ENCODE results near the gene ARNT2.

The ARNT2 gene

DNA sequence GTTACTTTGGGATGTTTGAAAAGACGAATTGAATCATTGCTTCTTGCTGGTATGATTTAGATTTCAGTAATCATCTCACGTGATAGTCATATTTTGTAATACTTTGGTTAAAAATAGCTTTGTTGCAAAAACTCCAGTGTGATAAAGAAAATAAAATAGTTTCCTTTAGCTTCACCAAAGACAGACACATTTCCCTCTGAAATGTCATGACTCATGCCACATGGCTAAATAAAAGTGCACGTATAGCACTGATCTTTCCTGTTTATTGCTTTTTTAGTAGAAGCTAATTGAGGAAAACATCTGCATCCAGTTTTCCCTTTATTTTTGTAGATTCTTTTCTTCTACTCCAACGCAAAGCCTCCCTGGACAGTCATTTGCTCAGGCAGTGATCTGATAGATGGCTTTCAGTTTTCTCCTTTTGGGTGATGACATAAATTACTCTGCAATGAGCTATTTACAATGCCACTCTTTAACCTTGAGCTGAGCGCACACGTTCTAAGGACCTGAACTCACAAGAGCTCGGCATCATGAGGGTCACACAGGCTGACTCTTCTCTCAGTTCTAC lies 84.9 kb downstream of the ARNT2 start:
- Histone ChIP-seq H3K9me3 (no peaks in the 10 kb centered on the region), H3K4me3 (ENCODE audit: low read depth, low read length) (no peak overlapping the region), H3K27me3 (no peaks in the 10 kb centered on the region), H3K36me3 (no peaks in the 10 kb centered on the region), H3K4me1 (no peaks in the 10 kb centered on the region)
- TF ChIP-seq, protein P1, sequence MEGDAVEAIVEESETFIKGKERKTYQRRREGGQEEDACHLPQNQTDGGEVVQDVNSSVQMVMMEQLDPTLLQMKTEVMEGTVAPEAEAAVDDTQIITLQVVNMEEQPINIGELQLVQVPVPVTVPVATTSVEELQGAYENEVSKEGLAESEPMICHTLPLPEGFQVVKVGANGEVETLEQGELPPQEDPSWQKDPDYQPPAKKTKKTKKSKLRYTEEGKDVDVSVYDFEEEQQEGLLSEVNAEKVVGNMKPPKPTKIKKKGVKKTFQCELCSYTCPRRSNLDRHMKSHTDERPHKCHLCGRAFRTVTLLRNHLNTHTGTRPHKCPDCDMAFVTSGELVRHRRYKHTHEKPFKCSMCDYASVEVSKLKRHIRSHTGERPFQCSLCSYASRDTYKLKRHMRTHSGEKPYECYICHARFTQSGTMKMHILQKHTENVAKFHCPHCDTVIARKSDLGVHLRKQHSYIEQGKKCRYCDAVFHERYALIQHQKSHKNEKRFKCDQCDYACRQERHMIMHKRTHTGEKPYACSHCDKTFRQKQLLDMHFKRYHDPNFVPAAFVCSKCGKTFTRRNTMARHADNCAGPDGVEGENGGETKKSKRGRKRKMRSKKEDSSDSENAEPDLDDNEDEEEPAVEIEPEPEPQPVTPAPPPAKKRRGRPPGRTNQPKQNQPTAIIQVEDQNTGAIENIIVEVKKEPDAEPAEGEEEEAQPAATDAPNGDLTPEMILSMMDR (IDR thresholded peaks at IDR 0.05; ENCODE audit: low read depth, low read length) = no peak
- DNase-seq = no peak

DNA sequence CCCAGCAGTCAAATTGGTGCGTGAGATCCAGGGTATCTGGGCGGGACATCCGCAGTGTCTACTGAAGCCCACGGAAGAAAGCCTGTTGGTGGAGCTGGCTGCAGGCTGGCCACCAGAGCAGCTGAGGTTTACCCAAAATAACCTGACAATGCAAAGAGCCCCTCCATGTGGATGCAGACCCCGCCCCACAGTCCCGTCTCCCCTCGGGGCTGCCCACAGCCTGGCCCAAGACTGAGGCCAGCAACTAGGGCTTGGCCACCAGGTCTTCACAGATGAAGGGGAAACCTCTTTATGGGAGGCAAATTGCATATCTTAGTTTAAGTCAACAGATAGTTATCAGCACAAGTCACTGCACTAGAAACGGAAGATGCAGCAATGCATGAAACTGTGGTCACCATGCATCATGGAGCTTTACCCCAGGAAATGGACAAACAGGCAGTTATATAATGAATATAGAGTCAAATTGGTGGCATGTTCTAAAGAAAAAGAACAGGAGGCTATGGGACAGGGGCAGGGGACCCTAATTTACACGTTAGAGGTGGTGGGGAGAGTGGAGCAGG lies 86.3 kb downstream of the ARNT2 start:
- H3K4me3 ChIP-seq (ENCODE audit: low read depth, low read length) = no peak overlapping the region
- no peaks in the 10 kb centered on the region for H3K9me3 ChIP-seq
- no peaks in the 10 kb centered on the region for H3K27me3 ChIP-seq
- H3K36me3 ChIP-seq = no peaks in the 10 kb centered on the region
- TF ChIP-seq, protein P1 (IDR thresholded peaks at IDR 0.05; ENCODE audit: low read depth, low read length) = no peak
- no peaks in the 10 kb centered on the region for H3K4me1 ChIP-seq
- DNase-seq = no peak

DNA sequence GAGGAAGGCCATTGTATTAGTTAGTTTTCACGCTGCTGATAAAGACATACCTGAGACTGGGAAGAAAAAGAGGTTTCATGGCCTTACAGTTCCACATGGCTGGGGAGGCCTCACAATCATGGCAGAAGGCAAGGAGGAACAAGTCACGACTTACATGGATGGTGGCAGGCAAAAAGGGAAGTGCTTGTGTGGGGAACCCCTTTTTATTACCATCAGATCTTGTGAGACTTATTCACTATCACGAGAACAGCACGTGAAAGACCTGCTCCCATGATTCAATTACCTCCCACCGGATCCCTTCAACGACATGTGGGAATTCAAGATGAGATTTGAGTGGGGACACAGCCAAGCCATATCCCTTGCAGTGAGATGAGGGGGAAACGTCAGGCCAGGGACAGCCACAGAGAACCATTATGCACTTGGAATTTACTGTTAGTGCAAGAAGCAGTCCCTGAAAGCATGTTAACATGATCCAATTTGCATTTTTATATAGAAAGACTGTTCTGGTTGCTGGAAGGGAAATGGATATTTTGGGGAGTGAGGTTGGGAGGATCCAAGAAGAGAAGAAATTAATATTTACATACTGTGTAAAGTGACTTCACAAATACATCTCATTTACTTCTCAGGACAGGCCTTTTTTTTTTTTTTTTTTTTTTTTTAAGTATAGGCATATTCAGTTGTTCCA lies 87.1 kb downstream of the ARNT2 start:
- Histone ChIP-seq H3K36me3 (no peaks in the 10 kb centered on the region), H3K27me3 (no peaks in the 10 kb centered on the region), H3K9me3 (no peaks in the 10 kb centered on the region), H3K4me1 (no peaks in the 10 kb centered on the region), H3K4me3 (ENCODE audit: low read depth, low read length) (no peak overlapping the region)
- TF ChIP-seq, protein P1 (IDR thresholded peaks at IDR 0.05; ENCODE audit: low read depth, low read length) = no peak
- DNase-seq = no peak

DNA sequence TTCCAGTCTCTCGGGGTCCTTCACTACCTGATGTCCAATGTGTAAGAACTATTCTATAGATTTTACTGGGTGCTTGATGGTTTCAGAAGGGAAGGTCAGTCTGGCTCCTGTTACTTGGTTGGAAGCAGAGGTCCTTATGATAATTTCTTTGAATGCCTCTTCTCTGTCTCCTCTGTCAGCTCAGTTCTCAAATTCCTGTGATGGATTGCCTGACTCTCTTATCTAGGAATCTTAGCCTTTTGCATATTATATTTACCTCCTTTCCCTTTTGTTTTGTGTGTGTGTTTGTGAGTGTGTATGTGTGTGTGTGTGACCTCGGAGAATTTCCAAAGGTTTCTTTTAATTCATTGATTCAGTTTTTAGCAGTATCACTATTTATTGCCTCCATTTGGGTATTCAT lies 88.2 kb downstream of the ARNT2 start:
- Histone ChIP-seq H3K27me3 (no peaks in the 10 kb centered on the region), H3K4me3 (ENCODE audit: low read depth, low read length) (no peak overlapping the region), H3K4me1 (no peaks in the 10 kb centered on the region), H3K36me3 (no peaks in the 10 kb centered on the region), H3K9me3 (no peaks in the 10 kb centered on the region)
- TF ChIP-seq, protein P1 (IDR thresholded peaks at IDR 0.05; ENCODE audit: low read depth, low read length) = no peak
- no peak for DNase-seq

DNA sequence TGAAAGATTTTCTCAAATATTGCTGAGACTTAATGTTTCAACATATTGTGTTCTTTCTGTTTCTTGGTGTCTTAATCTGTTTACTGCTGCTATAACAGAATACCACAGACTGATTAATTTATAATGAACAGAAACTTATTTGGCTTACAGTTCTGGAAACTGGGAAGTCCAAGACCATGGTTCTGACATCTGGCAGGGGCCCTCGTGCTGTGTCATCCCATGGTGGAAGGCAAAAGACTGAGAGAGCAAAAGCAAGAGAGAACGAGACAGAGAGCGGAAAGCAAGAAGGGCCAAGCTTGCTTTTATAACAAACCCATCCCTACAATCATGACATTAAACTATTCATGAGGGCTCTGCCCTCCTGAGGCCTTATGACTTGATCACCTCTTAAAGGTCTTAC lies 88.7 kb downstream of the ARNT2 start:
- no peak overlapping the region for H3K4me3 ChIP-seq (ENCODE audit: low read depth, low read length)
- no peaks in the 10 kb centered on the region for H3K36me3 ChIP-seq
- H3K4me1 ChIP-seq = no peaks in the 10 kb centered on the region
- no peaks in the 10 kb centered on the region for H3K27me3 ChIP-seq
- TF ChIP-seq, protein P1 (IDR thresholded peaks at IDR 0.05; ENCODE audit: low read depth, low read length) = no peak
- no peaks in the 10 kb centered on the region for H3K9me3 ChIP-seq
- DNase-seq = no peak

DNA sequence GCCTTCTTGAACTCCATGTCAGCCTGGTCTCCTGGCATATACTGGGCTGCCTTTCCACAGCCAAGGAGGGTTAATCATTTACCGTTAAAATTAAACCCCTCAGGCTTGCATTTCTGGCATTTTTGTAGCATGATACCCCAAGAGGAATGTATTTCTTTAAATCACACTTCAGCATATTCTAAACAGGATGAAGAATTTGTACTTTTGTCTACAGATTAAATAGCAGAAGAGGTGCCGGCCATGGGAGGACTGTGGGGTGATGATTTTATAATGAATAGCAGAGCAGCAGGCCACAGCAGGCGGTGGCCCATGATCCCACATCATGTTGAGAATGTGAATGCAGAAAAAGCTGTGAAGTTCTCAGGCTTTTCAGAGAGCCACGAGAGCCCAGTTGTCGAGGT lies 90.2 kb downstream of the ARNT2 start:
- TF ChIP-seq, protein P1 (IDR thresholded peaks at IDR 0.05; ENCODE audit: low read depth, low read length) = no peak
- no peak for DNase-seq

More for the DNA sequence above, 90.2 kb downstream of the ARNT2 start:
- no peaks in the 10 kb centered on the region for H3K36me3 ChIP-seq
- no peaks in the 10 kb centered on the region for H3K27me3 ChIP-seq
- no peak overlapping the region for H3K4me3 ChIP-seq (ENCODE audit: low read depth, low read length)
- H3K9me3 ChIP-seq = no peaks in the 10 kb centered on the region
- no peaks in the 10 kb centered on the region for H3K4me1 ChIP-seq
